ENCODE results near the gene SLAMF7.

DNA sequence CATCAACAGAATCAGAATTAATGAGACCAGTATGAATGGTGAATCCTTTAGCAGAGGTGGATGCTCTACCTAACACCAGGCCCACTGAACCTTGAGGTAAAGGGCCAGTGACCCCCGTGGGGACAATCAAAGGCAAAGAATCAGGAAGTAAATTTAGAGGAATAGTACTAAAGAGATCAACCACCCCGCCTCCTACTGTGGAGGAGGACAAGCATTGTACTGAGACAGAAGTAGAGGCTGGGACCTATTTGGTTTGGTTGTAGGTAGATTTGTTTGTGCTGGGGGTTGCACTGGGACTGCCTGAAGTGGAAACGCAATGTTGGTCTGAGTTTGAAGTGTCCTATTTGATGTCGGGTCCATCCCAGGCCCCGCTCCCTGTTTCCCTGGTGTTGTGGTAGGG, 36.9 kb upstream of the SLAMF7 start:
- TF ChIP-seq POLR2AphosphoS5 (IDR thresholded peaks at IDR 0.05; ENCODE audit: low read depth, low read length) (no peak), POLR2A (IDR thresholded peaks at IDR 0.05; ENCODE audit: control extremely low read depth in 1 of 2, low read depth in 2 of 2, low read length in 2 of 2) (no peak), EZH2 (IDR thresholded peaks at IDR 0.05; ENCODE audit: low read depth, low read length, severe bottlenecking) (no peak)
- TF ChIP-seq, protein P1, sequence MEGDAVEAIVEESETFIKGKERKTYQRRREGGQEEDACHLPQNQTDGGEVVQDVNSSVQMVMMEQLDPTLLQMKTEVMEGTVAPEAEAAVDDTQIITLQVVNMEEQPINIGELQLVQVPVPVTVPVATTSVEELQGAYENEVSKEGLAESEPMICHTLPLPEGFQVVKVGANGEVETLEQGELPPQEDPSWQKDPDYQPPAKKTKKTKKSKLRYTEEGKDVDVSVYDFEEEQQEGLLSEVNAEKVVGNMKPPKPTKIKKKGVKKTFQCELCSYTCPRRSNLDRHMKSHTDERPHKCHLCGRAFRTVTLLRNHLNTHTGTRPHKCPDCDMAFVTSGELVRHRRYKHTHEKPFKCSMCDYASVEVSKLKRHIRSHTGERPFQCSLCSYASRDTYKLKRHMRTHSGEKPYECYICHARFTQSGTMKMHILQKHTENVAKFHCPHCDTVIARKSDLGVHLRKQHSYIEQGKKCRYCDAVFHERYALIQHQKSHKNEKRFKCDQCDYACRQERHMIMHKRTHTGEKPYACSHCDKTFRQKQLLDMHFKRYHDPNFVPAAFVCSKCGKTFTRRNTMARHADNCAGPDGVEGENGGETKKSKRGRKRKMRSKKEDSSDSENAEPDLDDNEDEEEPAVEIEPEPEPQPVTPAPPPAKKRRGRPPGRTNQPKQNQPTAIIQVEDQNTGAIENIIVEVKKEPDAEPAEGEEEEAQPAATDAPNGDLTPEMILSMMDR (IDR thresholded peaks at IDR 0.05; ENCODE audit: control extremely low read depth in 1 of 3, insufficient read depth in 1 of 3, low read depth in 1 of 3, low read length in 3 of 3), result no peak

Measured in H1 (cell line).